ENCODE results near the gene UBL4A.

GRCh38 chrX:154468217-154468616 is 18.2 kb downstream of the UBL4A start:
- TF ChIP-seq CTCF (IDR thresholded peaks at IDR 0.05): no peak
- TF ChIP-seq POLR2A (IDR thresholded peaks at IDR 0.05): no peak
